ENCODE results near the gene SMG6.
A peak's percentile ranks its signal among the peaks of the same experiment; 100 is the strongest.

DNA sequence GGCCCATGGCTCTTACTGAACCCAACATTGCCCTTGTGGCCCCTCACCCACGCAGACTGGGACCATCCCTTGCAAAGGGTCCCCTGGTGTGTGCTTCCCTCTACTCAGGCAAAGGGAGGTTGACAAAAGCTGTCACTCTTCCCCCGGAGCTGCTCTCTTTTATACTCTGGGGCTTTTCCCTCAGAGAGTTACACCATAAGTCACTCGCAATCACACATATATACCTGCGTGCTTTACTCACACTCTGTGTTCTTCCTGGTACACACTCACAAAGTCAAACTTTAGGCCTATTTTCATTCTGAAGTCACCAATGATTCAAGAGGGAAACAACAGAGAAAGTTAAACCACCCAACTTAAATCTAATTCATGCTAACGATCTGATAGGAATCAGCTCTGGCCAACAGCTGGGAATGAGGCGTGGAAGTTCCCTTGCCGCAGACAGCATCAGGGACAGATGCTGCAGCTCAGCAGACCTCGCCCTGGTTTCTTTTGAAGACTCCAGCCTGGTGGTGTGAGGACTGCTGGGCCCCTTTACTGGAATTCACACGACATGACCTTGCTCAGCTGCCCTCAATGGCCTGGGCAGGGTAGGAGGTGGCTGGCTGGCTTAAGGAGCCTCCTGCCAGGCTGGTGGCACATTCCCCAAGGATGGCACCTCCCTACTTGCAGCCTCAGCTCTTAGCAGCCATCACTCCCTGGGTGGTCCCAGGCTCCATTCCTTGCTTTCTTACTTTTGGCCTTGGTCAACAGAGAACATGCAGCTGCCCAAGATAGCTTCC, 221.4 kb downstream of the SMG6 start:
- TF ChIP-seq, protein P1, sequence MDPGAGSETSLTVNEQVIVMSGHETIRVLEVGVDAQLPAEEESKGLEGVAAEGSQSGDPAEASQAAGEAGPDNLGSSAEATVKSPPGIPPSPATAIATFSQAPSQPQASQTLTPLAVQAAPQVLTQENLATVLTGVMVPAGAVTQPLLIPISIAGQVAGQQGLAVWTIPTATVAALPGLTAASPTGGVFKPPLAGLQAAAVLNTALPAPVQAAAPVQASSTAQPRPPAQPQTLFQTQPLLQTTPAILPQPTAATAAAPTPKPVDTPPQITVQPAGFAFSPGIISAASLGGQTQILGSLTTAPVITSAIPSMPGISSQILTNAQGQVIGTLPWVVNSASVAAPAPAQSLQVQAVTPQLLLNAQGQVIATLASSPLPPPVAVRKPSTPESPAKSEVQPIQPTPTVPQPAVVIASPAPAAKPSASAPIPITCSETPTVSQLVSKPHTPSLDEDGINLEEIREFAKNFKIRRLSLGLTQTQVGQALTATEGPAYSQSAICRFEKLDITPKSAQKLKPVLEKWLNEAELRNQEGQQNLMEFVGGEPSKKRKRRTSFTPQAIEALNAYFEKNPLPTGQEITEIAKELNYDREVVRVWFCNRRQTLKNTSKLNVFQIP (CRISPR knock-in tag; IDR thresholded peaks at IDR 0.05; ENCODE audit: borderline replicate concordance, low read depth), result no peak
- TF ChIP-seq CREB5 (CRISPR knock-in tag; IDR thresholded peaks at IDR 0.05; ENCODE audit: low read depth), result no peak
- peak; percentile 82 for TF ChIP-seq PPARA (CRISPR knock-in tag; IDR thresholded peaks at IDR 0.05; ENCODE audit: borderline replicate concordance)
- no peak for TF ChIP-seq PATZ1 (CRISPR knock-in tag; IDR thresholded peaks at IDR 0.05; ENCODE audit: borderline replicate concordance)
